ENCODE measurements around the gene DNAH11.
"Not testable (repeated sequence)": the region's sequence is repeated elsewhere in the genome, so short reads cannot be mapped to it uniquely, and the experiment has no call there.

The DNAH11 gene

DNA sequence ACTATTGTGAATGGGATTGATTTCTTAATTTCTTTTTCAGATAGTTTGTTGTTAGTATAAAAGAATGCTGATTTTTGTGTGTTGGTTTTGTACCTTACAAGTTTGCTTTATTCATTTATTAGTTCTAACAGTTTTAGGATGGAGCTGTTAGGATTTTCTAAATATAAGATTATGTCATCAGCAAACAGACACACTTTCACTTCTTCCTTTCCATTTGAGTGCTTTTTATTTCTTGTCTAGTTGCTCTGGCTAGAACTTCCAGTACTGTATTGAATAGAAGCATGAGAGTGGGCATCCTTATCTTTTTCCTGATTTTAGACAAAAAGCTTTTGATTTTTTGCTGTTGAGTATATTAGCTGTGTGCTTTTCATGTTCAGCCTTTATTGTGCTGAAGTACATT is 81.5 kb downstream of the DNAH11 start:
- DNase-seq, result no peak

DNA sequence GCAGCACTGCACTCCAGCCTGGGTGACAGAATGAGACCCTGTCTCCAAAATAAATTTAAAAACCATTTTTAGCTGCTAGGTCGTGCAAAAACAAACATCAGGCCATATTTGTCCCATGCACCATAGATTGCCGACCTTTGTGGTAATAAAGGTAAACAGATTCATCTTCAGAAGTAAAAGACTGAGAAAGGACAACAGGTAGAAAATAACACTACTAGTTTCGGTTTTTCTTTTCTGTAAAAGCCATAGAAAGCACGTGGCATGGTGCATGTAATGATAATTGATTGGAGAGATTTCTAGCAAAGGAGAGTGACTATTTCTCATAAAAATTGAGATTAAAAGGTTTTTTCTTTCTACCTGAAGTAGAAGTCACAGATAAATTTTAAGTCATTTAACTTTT is 93.9 kb downstream of the DNAH11 start:
- DNase-seq, result no peak

DNA sequence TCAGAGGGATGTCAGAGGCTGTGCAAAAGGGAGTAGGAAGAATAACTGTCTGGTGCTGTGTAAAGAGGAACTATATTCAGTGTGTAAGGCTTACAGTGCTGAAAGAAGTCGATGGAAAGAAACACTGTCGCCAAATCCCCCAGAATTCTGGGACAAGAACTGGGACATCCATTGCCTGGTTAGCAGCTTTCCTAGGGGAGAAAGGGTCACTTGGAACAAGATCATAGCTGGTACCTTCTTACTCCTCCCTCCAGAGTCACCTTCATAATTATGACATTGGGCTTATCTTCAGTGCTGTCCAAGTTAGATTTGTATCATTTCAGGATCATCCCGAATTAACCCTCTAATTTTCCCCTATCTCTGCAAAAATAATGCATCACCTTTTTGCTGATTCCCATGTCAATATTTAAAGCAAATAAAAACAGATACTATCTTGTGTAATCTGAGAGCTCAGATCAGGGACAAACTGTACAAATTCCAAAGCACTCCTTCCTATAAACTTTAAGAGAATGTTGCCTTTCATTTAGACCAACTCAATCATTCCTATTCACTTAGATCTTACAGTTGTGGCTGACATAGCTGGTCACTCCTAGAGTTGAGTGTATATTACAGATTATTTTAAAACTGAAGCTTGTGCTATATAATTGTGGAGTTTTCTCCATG is 96.5 kb downstream of the DNAH11 start:
- DNase-seq, result no peak

DNA sequence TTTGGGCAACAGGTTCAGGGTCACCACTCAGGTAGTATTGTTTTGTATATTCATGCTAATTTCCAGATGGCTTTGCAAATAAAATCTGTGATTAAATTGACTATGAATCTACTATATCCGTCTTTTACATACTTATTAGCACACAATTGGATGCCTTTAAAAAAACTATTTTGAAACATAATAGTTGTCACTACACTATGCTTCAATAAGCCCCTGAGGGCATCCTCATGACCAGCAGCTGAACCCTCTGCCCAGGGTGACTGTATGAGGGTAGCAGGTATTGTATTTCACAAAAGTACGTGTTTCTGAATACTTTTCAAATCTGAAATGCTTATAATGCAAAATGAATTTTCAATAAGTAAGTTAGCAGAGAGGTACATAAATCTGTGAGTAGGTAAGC is 97.3 kb downstream of the DNAH11 start:
- DNase-seq, result no peak

DNA sequence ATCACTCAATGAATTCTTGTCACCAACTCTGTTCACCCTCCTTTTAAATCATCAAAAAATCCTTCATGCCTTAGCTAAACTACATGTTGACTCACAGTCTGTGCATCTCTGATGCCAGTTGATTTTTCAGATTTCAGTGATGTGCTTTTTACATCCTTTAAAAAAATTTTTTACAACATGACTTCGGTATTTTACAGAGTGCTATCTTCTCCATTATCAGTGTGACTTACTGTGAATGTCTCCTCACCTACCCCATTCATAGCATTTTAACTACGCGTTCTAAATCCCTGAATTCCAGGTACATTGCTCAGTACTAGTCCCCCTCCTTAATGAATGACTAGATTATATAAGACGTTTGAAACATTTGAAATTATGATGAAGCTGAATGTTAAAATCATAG is 98.7 kb downstream of the DNAH11 start:
- no peak for DNase-seq

DNA sequence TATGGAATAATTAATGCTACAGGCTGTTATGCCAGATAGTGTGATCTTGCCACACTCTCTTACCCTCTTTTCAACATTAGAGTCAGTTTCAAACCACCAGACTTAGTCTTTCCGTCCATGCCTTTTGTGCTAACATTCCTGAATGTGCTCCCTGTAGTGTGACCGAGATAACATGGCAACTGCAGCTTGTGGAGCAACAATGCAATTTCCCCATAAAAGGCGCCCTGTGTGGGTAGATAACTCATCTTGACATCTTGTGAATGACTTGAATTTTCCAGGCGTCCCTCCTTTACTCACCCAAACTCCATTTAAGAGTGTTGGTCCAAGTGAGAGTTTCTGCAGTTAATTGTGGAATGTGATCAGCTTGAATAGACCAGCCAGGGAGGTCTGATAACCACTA is 99.6 kb downstream of the DNAH11 start:
- DNase-seq, result no peak

DNA sequence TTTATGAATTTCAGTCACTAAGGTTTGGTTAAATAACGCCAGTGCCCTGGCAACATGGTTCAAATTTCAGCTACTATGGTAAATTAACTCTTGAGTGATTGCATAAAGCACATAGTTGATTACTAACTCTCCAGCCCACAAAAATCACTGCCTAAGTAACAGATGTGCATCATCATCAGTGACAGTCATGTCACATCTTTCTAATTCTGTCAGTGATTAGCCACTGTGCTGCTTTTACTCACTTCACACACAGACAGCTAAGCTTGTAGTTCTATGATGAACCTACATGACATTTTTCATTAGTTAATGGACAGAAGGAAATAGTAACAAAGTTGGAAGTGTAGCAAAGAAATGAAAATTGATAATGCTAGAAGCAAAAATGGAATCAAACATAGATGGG is 108.9 kb downstream of the DNAH11 start:
- no peak for DNase-seq

DNA sequence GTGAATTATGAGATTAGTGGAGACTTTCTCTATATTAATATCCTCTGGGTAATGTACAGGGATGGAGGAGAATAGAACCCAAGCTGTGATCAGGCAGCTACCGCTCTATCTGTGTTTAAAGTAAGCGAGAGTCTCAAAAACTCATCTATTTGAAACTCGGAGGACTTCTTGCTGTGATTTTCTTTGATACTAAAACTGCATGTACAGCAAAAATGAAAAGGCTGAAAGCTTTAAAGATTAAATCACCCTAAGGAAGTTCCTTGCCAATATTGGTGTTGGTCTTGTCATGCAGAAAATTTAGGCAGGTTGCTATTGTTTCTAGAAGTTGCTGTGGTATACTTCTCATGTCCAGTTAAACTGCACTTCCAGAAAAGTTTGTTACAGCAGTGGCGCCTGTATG is 110.8 kb downstream of the DNAH11 start:
- no peak for DNase-seq

DNA sequence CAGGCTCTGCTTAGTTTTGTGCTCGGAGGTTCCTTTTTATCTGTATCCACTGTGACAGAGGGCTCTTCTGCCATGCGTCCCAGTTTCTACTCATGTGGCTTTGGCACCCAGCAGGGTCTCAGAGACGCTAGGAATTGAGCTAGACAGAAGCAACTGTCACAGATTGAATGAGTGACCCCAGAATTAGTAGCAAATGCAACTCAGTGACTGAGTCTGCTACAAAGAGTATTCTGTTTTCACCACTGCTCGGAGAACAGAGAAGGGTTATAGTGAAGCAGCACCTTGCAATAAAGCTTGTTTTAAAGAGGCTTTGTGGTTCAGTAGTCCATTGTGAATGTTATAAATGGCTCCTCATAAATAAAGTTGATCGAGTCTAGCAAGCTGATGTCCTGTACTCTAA is 113.2 kb downstream of the DNAH11 start:
- DNase-seq, result no peak

DNA sequence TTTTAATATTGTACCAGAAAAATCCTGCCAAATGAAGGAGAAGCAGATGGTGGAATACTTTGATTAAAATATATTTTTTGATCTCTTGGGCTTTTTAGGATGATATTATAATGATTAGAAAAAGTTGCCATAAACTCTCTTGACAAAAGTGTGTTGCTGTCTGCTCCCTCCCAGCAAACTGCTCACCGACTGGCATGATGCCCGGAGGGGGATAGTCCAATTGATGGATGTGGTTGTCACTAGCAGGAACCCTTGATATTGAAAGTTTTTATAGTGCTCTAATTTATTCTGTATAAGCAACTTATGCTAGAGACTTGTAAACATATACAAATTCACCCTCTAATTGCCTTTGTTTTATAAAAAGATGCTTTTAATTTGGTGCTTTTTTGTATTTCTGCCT is 114.0 kb downstream of the DNAH11 start:
- DNase-seq, result no peak

DNA sequence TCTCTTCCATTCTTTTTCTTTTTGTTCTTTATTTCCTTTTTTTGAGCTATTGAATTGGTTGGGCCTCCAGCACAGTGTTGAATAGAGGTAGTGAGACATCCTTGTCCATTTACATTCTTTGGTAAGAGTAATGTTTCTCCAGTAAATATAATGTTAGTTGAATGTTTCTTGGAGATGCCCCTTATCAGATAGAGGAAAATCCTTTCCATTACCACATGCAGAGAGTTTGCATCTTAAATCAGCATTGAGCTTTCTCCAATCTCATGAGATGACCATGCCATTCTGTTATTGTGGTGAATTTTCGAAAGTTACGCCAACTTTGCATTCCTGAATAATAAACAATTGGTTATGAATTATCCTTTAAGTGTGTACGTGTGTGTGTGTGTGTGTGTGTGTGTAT is 127.7 kb downstream of the DNAH11 start:
- no peak for DNase-seq

DNA sequence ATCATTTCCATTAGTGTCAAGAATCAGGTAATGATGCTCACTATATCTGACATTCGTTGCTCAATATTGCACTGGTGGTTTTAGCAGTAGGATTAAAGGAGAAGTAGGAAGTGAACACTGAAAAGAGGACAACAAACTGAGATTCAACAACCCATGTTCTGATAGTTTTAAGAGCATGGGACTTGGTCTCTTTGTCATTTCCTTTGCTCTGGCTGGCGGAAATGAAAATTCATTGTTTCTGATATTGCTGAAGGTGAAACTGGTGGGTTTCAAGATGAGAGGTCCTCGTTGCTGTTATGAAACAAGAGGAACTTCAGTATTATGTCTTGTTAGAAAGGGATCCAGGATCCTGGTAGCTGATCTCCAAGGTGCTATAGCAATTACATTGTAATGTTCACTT is 129.0 kb downstream of the DNAH11 start:
- DNase-seq, result no peak

DNA sequence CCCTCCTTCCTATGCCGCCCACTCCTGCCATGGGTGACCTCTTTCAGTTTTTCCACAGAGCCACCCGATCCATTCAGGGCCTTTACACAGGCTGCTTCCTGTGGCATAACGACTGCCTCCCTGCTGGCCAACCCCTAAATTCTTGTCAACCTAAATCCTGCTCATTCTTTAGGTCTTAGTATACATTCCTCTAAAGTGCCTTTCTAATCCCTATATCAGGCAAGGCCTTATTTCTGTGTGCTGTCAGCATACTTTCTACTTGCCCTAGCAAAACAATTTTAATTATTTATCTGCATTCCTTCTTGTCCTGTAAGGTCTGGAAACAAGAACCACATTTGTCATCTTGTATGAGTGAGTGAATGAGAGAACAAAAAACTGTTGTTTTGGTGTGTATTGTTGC is 132.4 kb downstream of the DNAH11 start:
- DNase-seq, result no peak

DNA sequence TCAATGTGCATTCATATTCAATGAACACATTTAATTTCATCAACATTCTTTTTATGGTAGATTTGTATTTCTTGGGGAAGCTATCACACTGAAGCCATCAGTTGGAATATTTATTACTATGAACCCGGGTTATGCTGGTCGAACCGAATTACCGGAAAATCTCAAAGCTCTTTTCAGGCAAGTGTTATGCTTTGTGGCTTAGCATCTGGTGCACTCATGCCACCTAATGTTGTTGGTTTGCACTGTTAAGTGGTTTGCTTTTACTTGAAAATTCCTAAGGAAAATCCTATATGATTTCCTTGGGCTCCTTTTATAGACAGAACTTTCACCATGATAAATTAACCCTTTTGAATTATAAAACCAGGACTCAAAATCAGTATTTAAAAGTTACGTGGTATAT is 147.9 kb downstream of the DNAH11 start:
- DNase-seq, result no peak

DNA sequence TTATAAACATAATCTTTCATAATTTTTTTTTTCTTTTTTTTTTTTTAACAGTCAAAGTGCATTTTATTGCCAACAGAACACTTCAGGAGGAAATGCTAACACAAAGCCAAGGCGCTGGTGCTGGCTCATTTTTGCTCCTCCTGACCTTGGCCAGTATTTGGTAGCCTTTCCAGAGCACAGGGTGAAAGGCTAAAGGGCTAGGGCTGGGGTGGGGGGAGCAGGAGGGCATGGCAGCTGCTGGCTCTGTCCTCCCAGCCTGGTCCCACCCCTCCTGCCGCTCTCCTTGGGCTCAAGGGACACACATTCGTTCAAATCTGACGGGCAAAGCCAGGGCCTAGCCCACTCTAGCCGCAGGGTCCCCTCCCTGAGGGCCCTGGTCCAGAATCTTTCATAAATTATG is 148.3 kb downstream of the DNAH11 start:
- not testable (repeated sequence) for DNase-seq

DNA sequence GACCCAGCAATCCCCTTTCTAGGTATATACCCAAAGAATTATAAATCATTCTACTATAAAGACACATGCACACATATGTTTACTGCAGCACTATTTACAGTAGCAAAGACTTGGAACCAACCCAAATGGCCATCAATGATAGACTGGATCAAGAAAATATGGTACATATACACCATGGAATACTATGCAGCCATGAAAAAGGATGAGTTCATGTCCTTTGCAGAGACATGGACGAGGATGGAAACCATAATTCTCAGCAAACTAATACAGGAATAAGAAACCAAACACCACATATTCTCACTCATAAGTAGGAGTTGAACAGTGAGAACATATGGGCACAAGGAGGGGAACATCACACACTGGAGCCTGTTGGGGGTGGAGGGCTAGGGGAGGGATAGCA is 157.7 kb downstream of the DNAH11 start:
- DNase-seq, result not testable (repeated sequence)

DNA sequence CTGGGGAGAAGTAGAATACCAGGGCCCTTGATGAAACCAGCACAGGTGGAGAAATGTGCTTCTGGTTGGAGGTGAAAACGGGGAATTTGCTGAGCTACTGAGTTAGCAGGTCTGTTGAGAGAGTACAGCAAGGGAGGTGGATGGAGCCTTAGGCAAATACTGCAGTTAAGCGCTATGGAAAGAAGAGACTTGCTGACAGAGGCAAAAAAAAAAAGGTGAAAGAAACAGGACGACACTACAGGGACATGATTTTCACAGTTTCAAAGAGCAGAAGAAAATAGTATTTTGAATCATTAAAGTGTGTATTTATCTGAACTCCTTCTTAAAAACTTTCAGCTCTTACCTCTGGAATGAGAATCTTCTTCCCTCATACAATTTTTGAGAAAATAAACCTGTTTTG is 159.5 kb downstream of the DNAH11 start:
- no peak for DNase-seq

DNA sequence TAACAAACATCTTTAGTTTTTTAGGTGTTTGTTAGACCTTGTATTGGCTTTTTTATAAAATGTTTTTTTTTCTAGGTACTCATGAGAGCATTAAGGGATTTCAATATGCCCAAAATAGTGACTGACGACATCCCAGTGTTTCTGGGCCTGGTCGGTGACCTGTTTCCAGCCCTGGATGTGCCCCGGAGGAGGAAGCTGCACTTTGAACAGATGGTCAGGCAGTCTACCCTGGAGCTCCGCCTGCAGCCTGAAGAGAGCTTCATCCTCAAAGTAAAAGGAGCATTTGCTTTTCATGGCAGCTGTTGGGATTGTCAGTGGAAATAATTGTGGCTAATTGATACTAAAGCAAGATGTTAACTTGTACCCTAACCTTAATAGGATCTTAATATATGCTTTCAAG is 161.5 kb downstream of the DNAH11 start:
- no peak for DNase-seq

DNA sequence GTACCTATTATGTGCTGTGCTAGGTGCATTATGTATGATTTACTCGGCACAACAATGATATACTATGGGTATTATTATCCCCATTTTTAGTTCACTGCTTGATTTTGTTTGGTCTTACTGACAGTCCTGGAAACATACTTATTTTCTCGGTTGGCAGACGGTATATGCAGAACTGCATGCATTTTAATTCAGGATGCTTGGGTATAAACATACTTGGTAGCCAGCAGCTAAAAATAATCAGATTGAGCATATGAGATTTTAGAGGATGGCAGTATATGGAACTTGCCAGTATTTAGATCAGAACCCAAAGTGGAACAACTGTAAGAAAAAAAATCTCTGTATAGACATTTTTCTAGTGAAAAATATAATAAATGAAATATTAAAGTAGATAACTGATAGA is 163.3 kb downstream of the DNAH11 start:
- no peak for DNase-seq

DNA sequence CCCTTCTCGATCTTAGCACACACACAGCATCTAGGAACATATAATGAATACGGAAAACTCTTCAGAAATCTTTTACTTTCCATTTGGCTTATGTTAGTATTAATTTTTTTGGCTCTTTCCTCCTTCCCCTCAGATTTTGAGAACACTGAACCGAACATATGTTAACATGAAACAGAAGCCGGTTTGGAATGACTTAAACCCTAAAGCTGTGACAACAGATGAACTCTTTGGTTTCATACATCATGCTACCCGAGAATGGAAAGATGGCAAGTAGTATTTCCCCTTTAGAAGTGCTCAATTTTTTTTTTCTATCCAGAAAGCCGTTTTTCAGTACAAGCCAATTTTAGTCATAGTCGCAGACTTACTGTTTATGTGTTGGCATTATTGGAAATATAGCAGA is 164.7 kb downstream of the DNAH11 start:
- DNase-seq, result no peak

DNA sequence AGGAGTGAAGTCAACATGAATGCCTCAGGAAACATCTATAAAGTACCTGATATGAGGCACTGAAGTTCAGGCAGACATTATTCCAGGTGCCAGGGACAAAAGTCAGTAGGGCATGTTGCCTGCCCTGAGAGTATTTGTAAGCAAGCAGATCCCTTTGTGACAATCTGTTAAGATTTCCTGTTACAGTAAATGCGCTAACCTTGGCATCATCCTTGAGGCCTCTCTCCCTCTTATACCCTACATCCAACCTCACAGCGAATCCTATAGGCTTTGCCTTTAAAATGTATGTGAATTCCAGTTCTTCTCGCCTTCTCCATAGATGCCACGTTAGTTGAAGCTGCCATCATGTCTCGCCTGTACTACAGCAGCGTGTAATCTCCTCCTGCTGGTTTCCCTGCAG is 165.3 kb downstream of the DNAH11 start:
- no peak for DNase-seq

DNA sequence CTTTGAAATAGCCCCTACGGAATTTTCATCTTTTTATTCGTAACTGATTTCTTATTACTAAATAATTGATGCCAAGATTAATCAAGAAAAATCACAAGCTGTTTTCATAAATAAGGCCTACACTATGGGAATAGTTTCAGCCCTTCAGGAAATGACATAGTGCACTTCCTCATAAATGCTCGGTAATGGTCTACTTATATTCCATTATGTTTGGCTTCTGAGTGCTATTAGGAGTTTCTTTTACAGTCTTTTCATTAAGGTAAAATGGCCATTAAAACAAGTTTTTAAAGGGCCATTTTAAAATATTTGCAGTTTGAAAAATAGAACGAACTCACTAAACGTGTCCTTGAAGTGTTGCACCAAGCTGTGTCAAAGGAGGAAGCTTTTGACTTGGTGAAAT is 174.5 kb downstream of the DNAH11 start:
- DNase-seq, result no peak

DNA sequence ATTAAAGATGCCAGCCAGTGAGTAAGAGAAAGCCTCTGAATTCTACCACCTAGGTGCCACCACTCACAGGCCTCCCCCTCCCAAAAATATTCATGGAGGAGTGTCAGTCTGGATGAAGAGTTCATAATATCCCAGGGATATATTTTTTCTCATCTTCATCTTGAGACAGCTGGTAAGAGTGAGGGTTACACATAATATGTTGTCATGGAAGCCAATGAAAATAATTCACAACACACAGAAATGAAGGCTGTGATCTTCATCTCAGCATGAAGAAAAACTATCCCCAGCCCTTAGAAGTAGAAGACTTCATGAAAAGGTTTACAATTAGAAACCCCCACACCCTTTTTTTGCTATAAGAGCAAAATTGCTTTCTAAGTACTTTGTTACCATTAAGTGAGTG is 175.6 kb downstream of the DNAH11 start:
- no peak for DNase-seq

DNA sequence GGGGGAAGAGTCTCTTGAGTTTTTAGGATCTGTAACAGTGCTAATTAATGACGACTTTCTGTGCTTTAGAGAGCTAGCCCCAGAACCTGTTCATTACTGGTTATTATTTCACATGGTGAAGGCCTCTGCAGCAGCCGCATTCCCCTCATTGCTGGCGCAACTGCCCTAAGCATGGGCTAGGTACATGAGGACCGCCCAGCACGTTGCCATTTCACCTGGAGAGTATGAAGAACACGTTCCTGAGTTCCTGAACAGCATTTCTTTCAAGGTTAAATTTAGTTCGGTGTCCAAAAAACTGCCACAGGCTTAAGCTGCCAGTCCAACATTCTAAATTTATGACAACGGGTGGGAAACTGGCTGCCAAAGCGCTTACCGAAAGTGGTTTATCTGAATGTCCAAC is 177.0 kb downstream of the DNAH11 start:
- DNase-seq, result no peak

DNA sequence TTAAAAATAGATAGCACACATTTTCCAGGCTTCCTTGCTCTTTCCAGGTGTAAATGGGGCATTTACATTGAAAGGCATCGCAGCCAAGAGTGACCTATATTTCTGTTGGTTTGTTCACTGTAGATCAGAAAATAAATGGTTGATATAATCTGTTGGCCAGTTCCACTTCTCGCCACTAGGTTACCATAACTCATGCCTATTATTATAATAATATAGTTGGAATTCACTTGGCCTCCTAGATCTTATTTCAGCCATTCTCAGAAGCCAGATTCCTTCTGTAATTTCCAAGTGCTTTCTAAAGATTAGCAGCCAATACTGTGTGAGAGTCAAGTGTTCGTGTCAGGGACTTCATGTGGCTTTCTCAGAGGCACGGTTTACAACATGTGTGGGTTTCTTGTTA is 179.5 kb downstream of the DNAH11 start:
- no peak for DNase-seq

DNA sequence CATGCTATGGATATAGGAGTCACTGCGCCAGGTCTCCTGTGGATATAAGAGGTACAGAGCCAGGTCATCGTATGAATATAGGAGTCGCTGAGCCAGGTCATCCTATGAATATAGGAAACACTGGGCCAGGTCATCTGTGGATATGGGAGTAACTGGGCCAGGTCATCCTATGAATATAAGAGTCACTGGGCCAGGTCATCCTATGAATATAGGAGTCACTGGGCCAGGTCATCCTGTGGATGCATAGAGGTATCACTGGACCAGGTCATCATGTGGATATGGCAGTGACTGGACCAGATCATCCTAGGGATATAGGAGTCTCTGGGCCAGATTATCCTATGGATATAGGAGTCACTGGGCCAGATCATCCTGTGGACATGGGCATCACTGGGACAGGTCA is 181.7 kb downstream of the DNAH11 start:
- DNase-seq, result no peak

Data from kidney glomerular epithelial cell (primary cell).